Stimulated activated CD8-positive, alpha-beta memory T cell treated with anti-CD3 and anti-CD28 coated beads, Interleukin-7, amount 100 ng/mL, for 48 hours (primary cell): Measurements from ENCODE around the gene TNFRSF4.
A peak's percentile ranks its signal among the peaks of the same experiment; 100 is the strongest.
"Not testable (repeated sequence)": the region's sequence is repeated elsewhere in the genome, so short reads cannot be mapped to it uniquely, and the experiment has no call there.

ENCODE experiments used
- DNase-seq, 2 donors: peaks; one replicate each; pipeline ENCODE4 v3.0.0-alpha.2; 2020; ENCODE audit warnings: low read depth in 1 of 2; ENCODE audit errors: extremely low read depth in 1 of 2

The TNFRSF4 gene

DNA sequence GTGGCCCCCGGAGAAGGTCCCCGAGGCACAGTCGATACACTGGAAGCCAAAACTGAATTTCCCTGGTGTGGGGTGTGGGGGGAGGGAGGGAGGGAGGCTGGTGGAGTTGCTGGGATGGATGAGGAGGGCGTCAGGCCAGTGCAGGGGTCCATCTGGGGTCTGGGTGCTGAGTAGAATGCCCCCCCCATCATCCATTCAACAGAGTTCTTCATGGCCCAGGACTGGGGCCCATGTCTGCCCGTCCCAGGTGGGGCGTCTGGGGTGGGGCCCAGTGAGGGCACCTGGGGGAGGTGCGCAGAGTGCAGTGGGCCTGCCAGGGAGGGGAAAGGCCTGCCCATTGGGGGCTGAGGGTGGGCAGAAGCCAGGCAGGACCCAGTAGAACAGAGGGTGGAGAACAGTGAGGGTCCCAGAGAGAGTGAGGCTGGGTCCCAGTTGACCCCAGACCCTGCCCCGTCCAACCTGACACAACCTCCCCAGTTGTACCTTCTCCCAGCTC, 9.5 kb downstream of the TNFRSF4 start:
- no peak for DNase-seq

DNA sequence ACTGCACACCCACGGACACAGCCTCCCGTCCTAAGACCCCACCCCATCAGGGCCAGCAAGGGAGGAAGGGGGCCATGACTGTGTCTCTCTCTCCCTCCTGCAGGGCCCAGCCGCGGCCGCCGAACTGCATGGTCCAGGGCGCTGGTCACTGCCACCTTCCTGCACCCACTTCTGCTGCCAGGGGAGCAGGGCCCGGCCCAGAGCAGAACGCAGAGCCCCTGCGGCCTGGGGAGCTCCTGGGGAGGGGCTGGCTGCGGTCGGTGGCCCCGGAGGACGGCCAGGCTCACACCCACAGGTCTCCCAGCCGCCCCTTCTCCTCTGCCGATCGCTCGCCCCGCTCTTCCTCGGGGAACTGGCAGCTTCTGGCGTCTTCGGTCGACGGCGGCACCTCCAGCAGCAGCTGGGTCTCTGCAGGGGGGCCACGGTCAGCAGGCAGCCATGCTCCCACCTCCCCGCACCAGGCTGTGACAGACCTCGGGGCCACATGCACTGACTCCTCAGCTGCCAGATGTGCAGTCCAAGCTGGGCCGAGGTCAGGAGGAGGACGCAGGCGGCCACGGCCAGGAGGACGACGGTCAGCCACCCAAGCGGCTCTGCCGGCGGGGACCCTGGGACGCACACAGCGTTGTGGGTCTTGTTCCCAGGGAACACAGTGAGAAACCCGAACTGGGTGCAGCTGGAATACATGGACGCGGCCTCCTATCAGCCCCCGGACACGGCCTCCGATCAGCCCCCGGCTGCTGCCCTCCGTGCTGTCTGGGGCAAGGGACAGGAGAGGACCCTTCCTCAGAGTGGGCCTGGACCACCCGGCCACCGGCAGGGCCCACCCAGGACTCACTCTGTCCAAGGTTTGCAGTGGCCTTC, 10.2 kb downstream of the TNFRSF4 start:
- DNase-seq = no peak

DNA sequence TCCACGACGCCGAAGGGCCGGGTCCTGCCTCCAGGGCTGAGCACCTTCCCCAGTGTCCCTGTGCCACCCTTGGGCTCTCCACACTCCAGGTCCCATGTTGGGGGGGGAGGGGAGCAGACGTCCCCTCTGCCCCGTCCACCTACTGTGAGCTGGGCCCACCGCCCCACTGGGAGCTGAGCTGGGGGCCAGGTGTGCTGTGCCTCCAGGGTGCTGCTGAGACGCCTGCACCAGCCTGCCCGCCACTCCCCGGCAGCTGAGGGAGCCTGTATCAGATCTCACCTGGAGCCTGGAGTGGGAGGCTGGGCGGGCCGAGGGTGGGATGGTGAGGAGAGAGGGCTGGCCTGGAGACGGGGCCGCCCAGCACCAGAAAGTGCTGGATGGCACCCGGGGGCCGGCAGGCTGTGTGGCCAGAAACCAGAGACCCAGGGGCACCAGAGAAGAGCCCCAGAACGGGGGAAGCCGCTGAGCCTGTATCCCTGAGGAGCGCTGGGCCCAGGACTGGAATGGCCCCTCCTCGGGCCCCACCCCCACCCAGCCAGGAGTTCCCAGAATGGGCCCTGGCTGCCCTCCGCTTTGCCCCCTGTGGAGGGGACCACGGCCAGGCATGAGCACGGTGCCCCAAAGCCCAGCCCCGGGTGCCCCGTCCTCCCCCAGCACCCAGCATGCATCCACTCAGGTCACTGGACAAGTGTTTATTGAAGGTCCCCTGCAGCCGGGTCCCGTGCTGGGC, 11.0 kb downstream of the TNFRSF4 start:
- no peak for DNase-seq

DNA sequence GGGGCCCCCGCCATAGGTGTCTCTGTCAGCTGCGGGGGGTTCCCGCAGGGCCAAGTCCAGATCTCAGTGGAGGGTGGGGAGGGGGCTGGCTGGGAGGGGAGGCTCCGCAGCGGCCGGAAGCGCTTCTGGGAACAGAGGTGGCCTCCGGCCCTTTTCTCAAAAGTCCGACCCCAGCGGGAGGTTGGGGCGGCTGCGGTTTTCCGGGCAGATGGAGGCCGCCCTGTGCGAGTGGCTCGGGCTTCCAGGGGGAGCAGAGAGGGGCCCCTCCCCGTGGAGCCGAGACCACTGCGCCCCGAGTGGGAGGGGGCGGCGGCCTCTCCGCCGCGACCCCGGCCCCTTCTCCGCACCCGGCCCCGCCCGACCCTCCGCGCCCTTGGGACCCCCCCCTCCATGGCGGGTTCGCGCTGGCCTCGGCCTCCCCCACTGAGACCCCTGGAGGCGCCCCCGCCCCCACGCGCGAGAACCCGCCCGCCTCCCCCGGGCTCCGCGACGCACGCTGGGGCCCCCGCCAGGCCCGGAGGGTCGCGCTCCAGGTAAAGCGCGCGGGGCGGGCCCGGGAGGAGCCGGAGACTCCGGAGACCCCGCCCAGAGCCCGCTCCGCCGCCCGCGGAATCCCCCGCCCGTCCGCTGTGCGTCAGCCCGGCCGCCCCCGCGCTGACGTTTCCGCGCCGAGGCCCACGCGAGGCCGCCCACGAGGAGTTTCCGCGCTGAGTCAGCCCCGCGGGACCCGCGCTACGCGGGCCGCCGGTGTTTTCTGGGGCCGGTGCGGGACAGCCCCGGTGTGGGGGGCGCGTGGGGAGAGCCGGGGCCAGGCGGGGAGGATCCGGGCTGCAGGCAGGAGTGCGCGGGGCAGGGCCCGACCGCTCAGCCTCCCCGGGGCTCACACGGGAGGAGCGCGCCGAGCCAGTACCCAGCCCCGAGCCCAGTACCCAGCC, 12.8 kb downstream of the TNFRSF4 start:
- DNase-seq = peak; percentile 78 to 82

DNA sequence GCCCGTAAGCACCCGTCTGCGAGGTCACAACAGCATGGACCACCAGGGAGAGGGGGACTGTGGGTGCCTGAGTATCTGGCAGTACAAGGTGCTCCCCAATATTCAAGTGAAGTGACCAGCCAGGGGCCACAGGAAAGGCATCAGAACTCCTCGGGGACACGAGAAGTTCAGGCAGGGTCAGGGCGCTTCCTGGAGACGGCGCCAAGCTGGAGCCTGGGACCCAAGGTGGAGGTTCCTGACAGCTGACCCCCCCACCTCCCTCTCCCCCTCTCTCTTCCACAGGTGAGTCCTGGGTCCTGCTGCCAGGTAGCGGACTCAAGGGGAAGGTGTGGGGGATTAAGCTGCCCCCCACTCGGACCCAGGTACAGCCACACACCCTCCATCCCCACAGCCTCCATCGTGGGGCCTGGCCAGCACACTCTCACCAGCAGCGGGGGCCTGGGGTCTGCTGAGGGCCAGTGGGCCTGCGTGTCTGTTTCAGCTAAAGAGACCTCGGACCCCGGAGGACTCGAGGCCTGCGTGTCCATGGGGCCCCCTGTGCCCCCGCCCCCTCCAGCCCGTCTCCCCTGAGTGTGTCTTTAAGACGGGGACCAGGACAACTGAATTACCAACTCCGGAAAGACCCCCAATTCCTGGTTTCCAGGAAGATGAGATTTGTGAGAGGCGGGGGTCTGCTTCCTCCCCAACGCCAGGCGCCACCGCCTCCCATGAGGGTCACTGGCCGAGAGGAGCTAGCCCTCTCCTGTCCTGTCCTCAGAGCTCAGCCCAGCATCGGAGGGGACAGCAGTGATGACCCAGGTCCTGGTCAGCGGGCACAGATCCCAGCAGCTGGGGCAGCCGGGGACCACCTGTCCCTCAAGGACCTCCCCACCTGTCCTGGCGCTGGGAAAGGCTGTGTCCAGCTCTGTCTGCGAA, 13.7 kb downstream of the TNFRSF4 start:
- no peak for DNase-seq

DNA sequence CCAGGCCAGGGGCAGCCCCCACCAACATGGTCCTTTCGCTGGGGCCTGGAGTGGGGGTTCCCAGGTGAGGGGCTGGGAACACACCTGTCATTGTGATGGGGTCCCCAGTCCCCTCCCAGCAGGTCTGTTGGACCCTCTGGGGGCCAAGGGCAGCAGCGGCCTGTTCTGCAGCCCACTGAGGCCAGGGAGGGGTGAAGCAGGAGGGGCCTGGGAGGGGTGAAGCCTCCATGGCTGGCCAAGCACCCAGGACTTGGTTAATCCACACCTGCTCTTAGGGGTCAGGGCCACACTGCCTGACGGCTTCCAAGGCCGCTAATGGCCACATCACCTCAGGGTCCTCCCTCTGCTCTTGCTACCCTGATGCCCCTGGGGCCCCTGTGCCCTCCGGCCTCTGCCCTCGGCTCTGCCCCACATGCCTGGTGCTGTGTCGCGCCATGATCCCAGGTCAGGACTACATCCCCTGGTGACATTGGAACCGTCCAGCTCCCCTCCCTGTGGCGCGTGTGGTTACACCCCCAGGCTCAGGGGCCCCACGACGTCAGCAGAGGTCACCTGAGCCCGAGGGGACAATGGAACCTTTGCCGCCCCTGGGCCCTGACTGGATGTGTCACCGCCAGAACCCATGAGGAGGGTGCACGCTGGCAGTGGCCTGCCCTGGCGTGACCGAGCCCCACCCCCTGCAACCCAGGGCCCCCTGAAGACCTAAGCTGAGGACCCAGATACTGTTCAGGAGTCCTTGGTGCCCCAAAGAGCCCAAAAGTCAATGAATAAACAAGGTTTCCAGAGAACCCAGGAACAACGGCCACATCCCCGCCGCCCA, 14.6 kb downstream of the TNFRSF4 start:
- DNase-seq = no peak

DNA sequence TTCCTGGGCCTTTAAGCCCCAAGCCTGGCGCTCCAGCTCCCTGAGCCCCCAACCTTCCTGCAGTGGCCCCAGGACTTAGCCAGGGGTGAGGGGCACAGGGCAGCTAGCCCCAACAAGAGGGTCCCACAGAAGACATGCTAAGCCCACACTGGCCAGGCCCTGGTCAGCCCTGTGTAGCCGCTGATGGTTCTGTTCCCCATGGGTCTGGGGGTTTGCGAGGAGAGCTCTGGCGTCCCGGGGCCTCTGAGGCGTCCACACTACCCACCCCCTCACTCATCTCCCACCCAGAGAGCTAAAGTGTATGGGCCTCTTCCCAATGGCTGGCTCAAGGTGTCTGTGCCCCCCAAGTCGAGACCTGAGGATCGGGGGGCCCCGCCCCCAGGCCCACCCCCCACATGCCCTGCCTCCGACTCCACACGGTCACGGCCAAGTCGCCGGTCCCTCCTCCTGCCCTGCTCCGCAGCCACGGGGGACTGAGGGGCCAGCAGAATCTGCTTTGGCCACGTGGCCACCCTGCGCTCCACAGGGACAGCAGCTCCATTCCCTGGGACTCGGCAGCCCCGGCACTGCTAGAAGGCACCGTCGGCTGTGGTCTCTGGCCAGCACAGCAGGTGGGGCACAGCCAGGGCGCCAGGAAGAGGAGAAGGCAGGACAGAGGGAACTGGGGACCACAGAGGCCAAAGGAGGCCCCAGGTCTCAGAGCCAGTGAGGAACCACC, 15.4 kb downstream of the TNFRSF4 start:
- no peak for DNase-seq

DNA sequence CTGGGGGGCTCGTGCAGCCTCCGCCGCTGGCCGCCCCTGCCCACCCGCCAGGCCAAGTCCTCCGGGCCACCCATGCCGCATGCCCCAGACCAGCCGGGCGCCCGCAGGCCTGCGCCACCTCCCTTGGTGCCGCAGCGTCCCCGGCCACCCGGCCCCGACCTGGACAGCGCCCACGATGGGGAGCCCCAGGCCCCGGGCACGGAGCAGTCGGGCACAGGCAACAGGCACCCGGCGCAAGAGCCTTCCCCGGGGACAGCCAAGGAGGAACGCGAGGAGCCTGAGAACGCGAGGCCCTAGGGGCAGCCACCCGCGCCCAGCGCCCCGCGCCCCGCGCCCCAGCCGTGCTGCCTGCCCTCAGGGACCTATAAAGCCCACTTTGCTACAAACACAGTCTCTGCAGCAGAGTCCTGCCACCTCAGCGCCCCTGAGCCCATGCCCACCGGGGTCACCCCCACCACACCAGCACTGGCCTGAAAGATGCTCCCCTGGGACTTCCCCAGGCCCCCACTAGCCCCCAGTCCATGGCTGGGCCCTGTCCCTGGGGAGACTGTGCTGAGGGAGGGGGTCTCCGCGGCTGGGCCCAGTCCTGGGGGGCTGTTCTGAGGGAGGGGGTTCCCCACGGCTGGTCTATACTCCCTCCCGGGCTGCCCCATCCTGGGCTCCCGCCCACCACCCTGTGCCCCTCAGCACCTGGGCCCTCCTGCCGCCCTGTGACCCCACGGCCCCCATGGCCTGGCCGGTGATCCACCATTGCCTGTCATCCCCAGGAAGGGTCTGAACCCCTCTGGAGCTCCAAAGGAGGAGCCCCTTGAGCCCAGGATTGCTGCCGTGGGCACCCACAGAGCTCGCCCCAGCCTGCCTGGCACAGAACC, 16.2 kb downstream of the TNFRSF4 start:
- no peak for DNase-seq

DNA sequence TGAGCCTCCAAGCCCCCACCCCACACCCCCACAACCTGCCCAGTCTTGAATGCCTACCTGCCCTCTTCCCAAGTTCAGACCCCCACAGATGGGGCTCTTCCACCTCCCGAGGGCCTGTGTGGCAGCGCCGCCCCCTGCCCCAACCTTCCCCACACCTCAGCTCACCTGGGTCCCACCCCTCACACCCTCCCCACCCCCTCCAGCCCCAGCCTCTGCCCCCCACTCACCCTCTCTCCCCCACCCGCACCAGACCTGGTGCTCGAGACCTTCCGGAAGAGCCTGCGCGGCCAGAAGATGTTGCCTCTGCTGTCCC, 16.8 kb downstream of the TNFRSF4 start:
- no peak for DNase-seq

DNA sequence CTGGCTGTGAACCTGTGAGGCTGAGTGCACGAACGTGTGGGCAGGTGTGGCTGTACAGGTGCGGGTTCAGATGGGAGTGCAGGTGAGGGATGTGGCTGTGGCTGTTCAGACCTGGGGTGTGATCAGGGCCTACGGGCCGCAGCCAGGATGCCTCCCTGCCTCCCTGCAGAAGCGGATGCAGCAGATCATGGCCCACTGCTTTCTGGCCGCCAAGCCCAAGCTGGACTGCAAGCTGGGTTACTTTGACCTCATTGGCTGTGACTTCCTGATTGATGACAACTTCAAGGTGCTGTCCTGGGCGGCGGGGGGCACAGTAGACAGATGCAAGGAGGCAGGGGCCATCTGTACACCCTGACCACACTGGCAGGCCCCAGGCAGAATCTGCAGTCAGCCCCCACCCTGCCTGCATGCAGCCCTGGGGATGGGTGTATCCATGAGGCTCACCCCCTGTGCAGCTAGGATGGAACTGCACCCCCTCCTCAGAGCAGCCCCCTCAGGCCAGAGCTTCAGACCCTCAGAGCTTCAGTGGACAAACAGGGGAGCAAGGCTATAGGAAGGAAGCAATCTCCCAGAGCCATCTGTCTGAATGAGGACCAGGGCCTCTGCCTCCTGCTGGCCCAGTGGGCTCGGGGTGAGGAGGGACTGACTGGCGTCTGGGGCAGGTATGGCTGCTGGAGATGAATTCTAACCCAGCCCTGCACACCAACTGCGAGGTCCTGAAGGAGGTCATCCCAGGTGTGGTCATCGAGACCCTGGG, 17.3 kb downstream of the TNFRSF4 start:
- no peak for DNase-seq

DNA sequence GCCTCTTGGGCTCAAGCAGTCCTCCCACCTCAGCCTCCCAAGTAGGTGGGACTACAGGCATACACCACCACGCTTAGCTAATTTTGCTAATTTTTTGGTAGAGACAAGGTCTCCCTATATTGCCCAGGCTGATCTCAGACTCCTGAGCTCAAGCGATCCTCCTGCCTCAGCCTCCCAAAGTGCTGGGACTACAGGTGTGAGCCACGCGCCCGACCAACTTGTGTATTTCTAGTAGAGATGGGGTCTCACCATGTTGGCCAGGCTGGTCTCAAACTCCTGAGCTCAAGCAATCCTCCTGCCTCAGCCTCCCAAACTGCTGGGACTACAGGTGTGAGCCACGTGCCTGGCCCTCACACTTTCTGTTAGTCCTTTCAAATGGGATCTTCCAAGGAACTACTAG, 18.2 kb downstream of the TNFRSF4 start:
- not testable (repeated sequence) for DNase-seq

DNA sequence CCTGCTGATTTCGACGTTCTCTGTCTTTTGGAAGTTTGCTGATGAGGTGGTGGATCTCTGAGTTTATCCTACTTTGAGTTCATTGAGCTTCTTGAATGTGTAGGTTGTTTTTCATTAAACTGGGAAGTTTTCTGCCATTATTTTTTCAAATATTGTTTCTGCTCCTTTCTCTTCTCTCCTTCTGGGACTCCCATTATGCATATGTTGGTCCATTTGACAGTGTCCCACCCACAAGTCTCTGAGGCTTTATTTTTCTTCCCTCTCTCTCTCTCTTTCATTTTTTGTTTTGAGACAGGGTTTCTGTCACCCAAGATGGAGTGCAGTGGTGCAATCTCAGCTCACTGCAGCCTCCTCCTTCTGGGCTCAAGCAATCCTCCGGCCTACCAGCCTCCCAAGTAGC, 19.2 kb downstream of the TNFRSF4 start:
- DNase-seq = no peak

DNA sequence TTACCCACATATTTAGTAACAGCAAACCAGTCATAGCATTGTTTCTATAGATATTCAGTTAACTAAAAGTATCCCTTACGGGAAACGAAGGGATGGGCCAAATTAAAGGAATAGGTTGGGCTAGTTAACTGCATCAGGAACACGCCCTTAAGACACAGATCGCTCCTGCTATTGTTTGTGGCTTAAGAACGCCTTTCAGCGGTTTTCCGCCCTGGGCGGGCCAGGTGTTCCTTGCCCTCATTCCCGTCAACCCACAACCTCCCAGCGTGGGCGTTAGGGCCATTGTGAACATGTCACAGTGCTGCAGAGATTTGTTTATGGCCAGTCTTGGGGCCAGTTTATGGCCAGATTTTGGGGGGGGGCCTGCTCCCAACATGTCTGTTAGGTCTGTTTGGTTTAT, 22.2 kb downstream of the TNFRSF4 start:
- DNase-seq = no peak

DNA sequence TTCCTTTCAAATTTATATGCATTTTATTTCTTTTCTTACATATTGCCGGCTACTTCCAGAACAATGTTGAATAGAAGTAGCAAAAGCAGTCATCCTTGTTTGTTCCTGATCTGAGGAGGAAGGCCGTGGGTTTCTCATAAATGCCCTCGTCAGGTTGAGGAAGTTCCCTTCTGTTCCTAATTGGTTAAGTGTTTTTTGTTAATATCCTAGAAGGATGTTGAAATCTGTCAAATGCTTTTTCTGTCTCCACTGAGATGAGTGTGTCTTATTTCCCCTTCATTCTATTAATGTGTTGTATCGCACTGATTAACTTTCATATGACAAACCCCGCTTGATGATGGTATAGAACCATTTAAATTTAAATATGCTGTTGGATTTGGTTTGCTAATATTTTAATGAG, 24.8 kb downstream of the TNFRSF4 start:
- no peak for DNase-seq

DNA sequence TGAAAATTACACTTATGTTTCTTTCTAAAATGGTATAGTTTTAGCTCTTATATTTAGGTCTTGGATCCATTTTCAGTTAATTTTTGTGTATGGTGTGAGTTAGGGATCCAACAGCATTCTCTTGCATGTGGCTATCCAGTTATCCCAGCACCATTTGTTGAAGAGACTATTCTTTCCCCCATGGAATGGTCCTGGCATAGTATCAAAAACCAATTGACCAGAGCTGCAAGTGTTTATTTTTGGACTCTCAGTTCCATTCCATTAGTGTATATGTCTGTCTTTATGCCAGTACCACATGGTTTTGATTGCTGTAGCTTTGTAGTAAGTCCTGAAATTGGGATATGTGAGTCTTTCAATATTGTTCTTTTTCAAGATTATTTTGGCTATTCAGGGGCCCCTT, 26.0 kb downstream of the TNFRSF4 start:
- DNase-seq = no peak

DNA sequence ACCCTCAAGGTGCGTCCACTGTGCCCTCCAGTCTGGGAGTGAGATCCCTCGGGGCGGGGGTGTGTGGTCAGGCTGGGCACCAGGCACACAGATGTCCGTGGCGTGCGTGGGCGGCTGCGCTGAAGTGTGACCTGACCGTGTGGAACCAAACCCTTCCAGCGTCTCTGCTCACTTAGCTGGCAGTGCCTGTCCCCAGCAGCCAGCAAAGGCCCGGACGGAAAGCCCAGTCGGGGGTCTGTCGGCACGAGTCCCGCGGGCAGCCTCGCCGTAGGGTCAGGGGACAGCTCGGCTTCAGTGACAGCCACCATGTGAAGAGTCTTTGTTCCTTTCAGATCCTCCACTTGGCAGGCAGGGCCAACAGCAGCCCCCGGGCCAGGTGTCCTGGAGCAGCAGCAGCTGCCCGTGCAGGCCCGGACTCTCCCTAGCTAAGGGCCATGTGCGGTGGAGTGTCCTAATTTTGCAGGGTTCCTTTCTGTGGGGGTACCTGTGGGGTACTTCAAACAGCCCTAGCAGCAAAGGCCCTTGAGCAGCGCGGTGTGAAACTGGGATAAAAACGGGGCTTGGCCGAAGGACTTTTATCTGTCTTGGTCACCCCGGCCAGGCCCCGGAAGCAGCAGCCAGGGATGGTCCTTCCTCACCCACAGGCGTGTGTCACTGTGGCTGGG, 28.7 kb downstream of the TNFRSF4 start:
- DNase-seq = no peak
